Islet of Langerhans (tissue), 1 donor: ENCODE measurements around the gene CISD3.

Source experiments
- FAIRE-seq: peaks from one replicate; lab custom pipeline; 2011; peaks lifted over from hg19 to GRCh38; lab: Jason Lieb, UNC

Gene CISD3

GRCh38 chr17:38729886-38730525 is at the start of gene CISD3:
CISD3 (plus strand) TSS chr17:38730341; CDS start chr17:38730359, 18 bp downstream.
- FAIRE-seq, result no peak

GRCh38 chr17:38681096-38681495 is 49.0 kb upstream of the CISD3 start:
- FAIRE-seq, result no peak

DNA sequence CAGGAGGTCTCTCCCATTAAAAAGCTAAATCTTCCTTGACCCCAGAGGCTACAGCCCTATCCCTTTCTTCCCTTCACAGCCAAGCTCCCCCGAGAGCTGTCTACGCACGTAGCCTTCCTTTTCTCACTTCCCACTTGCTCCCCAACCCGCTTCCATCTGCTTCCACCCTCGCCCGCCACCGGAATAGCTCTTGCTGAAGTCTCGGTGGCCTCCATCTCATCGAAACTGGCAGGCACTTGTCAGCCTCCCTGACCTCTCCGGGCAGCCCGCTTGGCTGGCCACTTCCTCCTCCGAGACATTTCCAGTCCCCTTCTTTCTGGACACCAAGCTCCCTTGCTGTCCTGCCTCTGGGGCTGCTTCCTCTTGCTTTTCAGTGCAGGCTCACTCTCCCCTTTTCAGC is 44.6 kb upstream of the CISD3 start:
- FAIRE-seq, result no peak

- no peak for FAIRE-seq
Observed at GRCh38 chr17:38687286-38687685, 42.9 kb upstream of the CISD3 start.

DNA sequence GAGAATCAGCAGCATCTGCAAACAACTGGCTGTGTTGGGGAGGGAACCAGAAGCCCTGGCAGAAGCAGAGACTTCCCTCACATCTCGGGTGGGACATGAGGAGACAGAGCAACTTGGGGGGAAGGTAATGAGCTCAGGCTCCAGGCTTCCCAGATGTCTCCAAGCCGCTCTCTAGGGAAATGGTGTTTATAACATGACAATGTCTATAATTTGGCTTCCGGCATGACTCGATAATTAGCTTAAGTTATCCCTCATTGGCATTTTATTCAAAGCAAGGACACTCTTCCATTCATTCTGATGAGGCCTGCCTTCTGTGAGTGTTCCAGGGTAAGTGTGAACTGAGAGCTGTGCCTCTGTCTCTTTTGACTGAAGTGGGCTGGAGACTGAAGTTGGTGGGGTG is 39.8 kb upstream of the CISD3 start:
- FAIRE-seq, result no peak

DNA sequence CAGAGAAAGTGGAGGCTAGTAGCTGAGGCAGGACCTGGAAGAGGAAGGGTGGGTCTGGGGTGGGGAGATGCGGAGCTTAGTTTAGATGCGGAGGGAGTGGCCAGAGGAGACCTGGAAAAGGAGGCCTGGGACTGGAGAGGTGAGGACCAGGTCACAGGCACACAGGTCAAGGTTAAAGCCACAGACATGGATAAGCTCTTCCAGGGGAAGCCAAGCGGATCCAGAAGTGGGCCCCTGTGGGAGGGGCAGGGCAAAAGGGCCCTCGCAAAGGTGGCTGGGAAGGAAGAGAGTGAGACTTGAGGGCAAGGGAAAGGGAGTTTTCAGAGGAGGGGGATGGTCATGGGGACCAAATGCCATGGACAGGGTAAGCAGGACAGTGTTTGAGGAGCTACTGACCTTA is 39.0 kb upstream of the CISD3 start:
- FAIRE-seq, result no peak

GRCh38 chr17:38693700-38694329 is 36.3 kb upstream of the CISD3 start:
- FAIRE-seq, result no peak

- no peak for FAIRE-seq
Observed at GRCh38 chr17:38697061-38697820, 32.9 kb upstream of the CISD3 start.

GRCh38 chr17:38698760-38699159 is 31.4 kb upstream of the CISD3 start:
- FAIRE-seq, result no peak

DNA sequence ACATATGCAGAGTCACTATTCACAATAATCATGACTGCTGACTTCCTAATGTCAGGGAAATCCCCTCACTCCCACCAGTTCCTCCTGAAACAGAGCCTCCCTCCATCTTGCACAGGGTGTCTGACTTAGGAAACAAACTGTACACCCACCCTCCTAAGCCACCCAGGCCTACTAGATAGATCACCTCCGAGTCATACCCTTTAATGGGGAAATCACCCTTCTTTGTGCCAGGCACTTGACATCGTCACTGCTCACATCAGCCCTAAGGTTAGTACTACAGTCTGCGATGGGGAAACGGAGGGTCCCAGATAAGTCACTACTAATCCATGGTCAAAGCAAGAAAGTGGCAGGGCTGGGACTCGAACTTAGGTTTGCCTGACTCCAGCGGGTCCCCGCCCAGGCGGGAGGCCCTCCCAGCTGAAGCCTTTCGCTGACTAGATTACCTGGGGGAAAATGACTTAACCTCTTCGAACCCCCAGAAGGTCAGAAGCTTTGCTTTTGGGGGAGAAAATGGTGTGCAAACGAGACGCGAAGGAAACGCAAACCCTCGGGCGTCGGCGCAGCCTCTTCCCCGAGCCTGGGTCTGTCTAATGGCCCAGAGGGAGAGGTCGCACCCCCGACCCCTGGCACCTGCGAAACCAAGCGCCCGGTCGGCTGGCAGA is 28.5 kb upstream of the CISD3 start:
- FAIRE-seq, result no peak

DNA sequence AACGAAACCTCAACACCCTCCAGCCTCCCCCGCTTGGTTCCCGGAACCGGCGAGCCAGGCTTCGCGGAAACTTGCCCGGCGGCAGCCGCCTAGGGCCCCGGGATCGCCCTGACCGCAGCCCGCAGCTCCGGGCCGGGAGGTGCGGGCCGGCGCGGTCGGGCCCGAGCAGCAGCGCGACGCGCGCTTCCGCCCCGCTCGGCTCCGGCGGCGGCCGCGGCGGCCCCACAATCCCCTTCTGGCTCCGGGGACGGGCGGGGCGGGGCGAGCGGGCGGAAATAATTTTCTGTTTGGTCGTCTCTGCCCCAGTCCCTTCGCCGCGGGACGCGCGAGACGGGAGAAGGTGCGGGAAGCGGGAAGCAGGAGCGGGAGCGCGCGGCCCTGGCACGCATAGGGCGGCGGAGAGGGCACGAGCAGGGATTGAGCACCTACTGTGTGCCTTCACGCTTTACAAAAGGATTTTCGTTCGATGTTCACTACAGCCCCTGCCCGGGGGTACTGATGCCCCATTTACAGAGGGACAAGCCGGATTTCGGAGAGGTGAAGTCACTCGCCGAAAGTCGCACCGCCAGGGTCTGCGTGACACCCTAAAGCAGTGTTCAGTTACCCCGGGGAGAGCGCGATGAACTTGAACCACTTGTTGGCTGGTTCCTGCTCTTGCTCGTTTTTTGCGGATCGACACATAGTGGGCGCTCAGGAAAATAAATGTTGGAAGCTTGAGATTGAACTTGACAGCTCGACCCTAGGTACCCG is 27.8 kb upstream of the CISD3 start:
- no peak for FAIRE-seq

DNA sequence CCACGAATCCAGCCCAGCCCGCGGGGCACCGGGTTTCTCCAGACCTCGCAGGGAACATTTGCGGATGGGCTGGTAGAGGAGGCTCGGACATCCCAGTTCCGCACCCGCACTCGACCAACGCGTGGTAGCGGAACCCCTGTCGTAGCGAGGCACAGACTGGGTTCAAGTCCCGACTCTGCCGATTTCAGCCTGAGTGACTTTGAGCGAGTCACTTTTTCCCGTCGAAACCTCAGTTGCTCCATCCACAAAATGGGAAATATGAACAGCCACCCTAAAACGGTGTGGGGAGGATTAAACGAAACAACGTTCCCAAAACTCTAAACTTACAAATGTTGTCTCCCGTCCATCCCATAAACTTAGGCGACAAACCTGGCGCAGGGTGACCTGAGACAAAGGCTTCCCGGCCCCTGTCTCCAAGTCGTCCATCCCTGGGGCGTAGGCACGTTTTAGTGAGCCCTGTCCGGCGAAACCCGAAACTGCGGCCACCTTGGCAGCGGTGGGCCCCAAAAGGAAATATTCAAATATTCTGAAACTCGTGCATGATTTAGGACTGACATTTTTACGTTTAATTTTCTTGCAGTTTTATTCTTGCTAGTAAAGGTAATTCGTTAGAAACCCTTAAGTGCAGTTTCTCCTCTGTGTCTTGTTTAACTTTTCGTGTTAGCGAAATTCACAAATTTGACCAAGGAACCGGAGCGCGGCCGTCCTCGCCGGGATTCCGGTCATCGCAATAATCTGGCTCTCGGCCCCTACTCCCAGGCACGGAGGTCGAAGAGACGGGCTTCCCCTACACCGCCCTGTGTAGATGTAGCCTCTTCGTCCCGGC is 27.0 kb upstream of the CISD3 start:
- no peak for FAIRE-seq

DNA sequence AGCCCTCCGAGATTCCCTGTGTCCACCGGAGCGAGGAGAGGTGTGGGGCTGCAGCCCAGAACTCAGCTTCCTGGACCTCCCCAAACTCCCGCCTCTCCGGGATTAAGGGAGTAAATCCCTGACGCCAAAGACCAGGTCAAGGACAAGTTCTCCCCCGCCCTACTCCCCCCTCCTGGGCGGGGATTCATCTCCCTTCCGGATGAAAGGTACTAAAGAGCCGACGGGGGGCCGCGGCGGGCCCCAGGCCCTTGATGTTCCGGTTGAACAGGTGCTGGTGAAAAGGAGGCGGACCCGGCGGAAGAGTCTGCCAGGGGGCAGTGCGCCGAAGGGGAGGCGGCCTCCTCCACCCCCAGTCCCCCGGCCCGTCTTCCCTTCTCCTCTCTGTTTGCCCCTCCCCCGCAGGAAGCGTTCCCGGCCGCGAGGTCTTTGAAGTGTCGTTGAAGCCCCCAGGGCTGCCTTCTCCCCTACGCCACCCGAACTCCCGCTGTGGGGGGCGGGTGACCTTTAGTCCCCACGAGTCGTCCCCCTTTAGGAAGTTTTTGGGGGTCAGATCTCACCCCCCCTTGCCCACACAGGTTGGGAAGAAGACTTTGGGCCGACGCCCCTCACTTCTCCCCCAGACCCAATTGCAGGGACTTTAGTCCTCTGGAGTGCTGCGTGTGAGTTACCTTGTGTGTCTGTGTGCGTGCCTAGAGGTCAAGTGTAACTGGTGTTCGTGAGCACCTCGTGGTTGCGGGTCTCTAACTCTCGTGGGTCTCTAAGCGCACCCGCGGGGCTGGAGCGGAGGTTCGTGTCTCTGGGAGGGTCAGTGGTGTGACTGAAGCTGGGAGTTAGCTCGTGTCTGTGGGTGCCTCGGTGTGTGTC is 26.2 kb upstream of the CISD3 start:
- no peak for FAIRE-seq

- no peak for FAIRE-seq
Observed at GRCh38 chr17:38704606-38705522, 25.3 kb upstream of the CISD3 start, which contains the start of gene MLLT6. MLLT6 (plus strand) TSS chr17:38705273; CDS start chr17:38705633, 360 bp downstream.

GRCh38 chr17:38705523-38705802 is 24.7 kb upstream of the CISD3 start:
- no peak for FAIRE-seq

- FAIRE-seq, result no peak
Observed at GRCh38 chr17:38705803-38706504, 24.2 kb upstream of the CISD3 start.

DNA sequence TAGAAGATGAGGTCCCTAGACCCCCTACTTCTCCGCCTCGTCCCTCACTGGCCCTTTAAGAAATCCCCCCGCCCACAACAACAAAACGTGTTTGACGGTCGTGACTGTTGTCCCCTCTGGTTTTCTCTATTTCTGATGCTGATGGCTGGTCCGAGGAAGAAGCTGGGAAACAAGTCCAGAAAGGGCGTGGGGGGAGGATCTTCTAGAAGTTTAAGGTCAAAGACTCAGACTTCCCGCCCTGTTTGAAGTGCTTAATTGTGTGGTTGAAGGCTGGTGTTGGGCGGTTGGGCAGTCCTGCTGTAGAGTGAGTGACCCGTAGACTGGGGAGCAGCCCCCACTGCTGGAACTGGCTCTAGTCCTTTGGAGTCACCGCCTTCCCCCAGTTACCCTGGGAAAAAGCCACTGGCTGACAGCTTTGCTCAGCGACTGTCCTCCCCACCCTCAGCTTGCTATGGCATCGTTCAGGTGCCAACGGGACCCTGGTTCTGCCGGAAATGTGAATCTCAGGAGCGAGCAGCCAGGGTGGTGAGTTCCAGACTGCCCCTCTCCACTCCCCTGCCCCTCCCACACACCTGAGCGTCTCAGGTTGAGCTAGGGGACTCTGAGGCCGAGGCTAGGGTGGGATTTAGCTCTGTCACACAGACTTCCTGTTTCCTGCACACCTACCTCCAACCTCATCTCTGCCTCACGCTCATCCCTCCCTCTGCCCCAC is 23.5 kb upstream of the CISD3 start:
- FAIRE-seq, result no peak
